Thymus (tissue), 11 donors: ENCODE measurements around the gene ERBB2. TPM values are rescaled to one million over a fixed set of nuclear protein-coding genes. Genes with fewer than 3 reads are reported as not detected.
"Not testable (repeated sequence)": the region's sequence is repeated elsewhere in the genome, so short reads cannot be mapped to it uniquely, and the experiment has no call there.

Source experiments
- DNase-seq, 9 donors: peaks; one replicate each; pipeline ENCODE4 v3.0.0-alpha.2; 2013; ENCODE audit warnings: low spot score in 9 of 9, low read depth in 6 of 9, missing footprints in 1 of 9
- H3K27ac ChIP-seq, 2 donors: one replicate each; pipeline ENCODE4 v1.5.1; 2013; ENCODE audit warnings: control low read depth in 1 of 2, low read depth in 1 of 2, low read length in 1 of 2, mild to moderate bottlenecking in 1 of 2, moderate library complexity in 1 of 2
- H3K27me3 ChIP-seq, 2 donors: one replicate each; pipeline ENCODE4 v1.5.1; 2013; ENCODE audit warnings: low read length in 1 of 2; ENCODE audit not compliant: control insufficient read depth in 2 of 2, insufficient read depth in 1 of 2
- H3K36me3 ChIP-seq, 2 donors: one replicate each; pipeline ENCODE4 v1.5.1; 2013; ENCODE audit warnings: low read length in 1 of 2, mild to moderate bottlenecking in 1 of 2, moderate library complexity in 1 of 2; ENCODE audit not compliant: control insufficient read depth in 2 of 2, insufficient read depth in 2 of 2
- H3K4me1 ChIP-seq, 2 donors: one replicate each; pipeline ENCODE4 v1.5.1; 2013; ENCODE audit warnings: low read length in 2 of 2; ENCODE audit not compliant: control insufficient read depth in 2 of 2, insufficient read depth in 2 of 2
- H3K4me3 ChIP-seq, 2 donors: one replicate each; pipeline ENCODE4 v1.5.1; 2013; ENCODE audit warnings: low read length in 2 of 2, control low read depth in 1 of 2, mild to moderate bottlenecking in 1 of 2
- H3K9me3 ChIP-seq, 2 donors: one replicate each; pipeline ENCODE4 v1.5.1; 2013; ENCODE audit warnings: low read length in 1 of 2, mild to moderate bottlenecking in 1 of 2; ENCODE audit not compliant: control insufficient read depth in 2 of 2, insufficient read depth in 1 of 2
- WGBS: extraction: QIAGEN DNeasy Blood & Tissue Kit; methylation state at CpG from one replicate; pipeline ENCODE4 v1.1.7; 2013; 5-methylcytosine and 5-hydroxymethylcytosine counted together
- polyA plus RNA-seq: library from polyadenylated mRNA; stranded (reverse); fragments of 200-250 nt; gene quantifications from one replicate; pipeline ENCODE4 v1.2.3, GENCODE V29; 2013
- total RNA-seq: library from RNA; stranded (reverse); fragments of 120-200 nt; gene quantifications from one replicate; pipeline ENCODE4 v1.2.4, GENCODE V29; 2013
- donor health status: healthy.

ERBB2 gene
- total and polyA plus RNA-seq, 2 donors: 6.1 to 14.3 TPM

DNA sequence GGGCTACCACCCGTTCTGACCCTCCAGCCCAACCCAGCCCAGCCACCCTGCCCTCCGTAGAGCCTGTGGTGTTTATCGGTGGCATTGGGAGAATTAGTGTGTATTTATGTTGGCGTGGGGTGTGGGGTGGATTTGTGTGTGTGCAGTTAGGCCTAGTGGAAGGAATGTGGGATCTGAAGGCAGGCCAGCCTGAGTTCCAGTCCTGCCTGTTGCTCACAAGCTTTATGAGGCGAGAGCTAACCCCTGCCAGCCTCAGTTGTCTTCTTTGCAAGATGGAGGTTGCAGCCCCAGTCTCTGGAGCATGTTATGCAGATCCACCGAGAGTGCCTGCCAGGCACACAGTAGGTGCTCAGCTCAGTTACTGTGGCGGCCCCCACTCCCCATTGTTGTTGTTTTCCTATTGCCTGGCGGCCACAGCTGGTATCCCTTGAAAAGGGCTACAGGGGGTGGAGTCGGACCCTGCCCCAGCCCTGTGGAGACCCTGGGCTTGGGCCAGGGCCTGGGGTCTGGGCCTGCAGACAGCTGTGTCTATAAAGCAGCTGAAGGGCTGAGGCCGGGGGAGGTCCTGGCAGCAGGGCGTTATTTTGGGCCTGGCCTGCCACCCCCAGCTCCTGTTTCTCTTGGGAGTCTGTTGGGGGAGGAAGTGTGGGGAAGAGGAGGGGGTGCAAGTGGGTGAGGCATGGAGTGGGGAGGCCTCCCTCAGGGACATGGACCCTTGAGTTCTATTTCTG lies 5.1 kb downstream of the ERBB2 start:
- no peak for DNase-seq
- Histone ChIP-seq H3K27me3 (peaks cover 16 to 31% of the 10 kb centered on the region in 2 donors), H3K27ac (no peak overlapping the region), H3K4me1 (peaks cover 6 to 18% of the 10 kb centered on the region in 2 donors), H3K36me3 (no peaks in the 10 kb centered on the region), H3K9me3 (no peaks in the 10 kb centered on the region), H3K4me3 (no peak overlapping the region)
- WGBS: 95% methylated on average over 11 of the region's 11 CpGs

DNA sequence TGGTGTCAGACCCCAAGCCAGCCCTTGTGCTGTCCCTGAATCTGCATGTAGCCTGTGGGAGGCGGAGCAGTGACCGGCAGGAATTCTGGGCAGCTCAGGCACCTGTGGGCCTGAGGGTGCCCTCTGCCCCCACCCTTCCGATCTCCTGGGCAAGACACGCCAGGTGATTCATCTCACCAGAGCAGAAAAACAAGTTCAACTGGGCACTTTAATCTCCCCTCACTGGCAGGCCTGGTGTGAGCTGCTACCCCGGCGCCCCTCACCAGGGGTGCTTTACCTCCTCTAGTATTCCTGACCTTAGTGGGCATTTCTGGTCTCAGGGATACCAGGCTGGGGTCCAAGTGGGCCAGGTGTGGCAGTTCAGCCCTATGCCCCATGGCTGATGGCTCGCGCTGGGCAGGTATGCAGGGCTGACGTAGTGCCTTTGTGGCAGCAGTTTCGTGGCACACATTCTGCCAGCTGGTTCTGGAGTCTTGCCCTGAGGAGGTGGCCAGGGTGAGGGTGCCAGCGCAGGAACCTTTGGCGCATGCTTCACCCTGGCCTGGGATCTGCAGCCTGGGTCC lies 6.0 kb downstream of the ERBB2 start:
- Histone ChIP-seq H3K27ac (no peak overlapping the region), H3K27me3 (peaks cover 8 to 22% of the 10 kb centered on the region in 2 donors), H3K9me3 (no peaks in the 10 kb centered on the region), H3K36me3 (no peaks in the 10 kb centered on the region), H3K4me3 (no peak overlapping the region), H3K4me1 (peaks cover 6 to 21% of the 10 kb centered on the region in 2 donors)
- DNase-seq: no peak
- 97% methylated on average over 12 of the region's 12 CpGs for WGBS

DNA sequence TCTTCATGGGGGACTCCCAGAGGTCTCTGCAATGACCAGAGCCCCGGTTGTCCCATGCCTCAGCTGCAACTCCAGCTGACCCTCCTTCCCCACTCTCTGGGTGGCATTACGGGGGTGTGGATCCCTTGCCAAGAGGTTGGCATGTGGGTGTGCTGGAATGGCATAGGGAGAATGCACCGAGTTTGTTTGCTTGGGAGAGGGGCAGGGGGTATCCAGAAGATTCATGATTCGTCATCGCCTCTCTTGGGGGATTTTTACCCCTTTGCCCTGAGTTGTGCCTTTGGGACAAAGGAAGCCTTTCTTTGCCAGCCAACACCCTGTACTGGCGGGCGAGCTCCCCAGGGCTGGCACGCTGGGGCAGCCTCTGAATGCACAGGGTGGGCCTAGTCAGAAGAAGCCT lies 6.5 kb downstream of the ERBB2 start:
- Histone ChIP-seq H3K4me1 (peaks cover 6 to 21% of the 10 kb centered on the region in 2 donors), H3K36me3 (no peaks in the 10 kb centered on the region), H3K9me3 (no peaks in the 10 kb centered on the region), H3K27me3 (peaks cover 3 to 17% of the 10 kb centered on the region in 2 donors), H3K27ac (no peak overlapping the region), H3K4me3 (no peak overlapping the region)
- 96% methylated on average over 8 of the region's 8 CpGs for WGBS
- no peak for DNase-seq

DNA sequence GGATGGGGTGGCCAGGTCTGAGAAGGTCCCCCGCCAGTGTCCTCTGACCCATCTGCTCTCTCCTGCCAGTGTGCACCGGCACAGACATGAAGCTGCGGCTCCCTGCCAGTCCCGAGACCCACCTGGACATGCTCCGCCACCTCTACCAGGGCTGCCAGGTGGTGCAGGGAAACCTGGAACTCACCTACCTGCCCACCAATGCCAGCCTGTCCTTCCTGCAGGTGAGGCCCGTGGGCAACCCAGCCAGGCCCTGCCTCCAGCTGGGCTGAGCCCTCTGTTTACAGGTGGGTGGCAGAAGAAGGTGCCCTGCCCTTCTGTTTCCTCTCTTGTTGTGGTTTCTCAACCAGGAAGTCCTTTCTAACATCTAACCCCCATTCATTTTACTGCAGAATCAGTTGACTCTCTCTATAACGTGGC lies 7.1 kb downstream of the ERBB2 start:
- DNase-seq: peak in 1 of 9 donors; percentile 23
- Histone ChIP-seq H3K27ac (no peak overlapping the region), H3K4me1 (peaks cover 6 to 21% of the 10 kb centered on the region in 2 donors), H3K4me3 (no peak overlapping the region), H3K27me3 (peaks cover 0 to 11% of the 10 kb centered on the region in 2 donors), H3K9me3 (no peaks in the 10 kb centered on the region), H3K36me3 (no peaks in the 10 kb centered on the region)
- WGBS: 71% methylated on average over 7 of the region's 7 CpGs

DNA sequence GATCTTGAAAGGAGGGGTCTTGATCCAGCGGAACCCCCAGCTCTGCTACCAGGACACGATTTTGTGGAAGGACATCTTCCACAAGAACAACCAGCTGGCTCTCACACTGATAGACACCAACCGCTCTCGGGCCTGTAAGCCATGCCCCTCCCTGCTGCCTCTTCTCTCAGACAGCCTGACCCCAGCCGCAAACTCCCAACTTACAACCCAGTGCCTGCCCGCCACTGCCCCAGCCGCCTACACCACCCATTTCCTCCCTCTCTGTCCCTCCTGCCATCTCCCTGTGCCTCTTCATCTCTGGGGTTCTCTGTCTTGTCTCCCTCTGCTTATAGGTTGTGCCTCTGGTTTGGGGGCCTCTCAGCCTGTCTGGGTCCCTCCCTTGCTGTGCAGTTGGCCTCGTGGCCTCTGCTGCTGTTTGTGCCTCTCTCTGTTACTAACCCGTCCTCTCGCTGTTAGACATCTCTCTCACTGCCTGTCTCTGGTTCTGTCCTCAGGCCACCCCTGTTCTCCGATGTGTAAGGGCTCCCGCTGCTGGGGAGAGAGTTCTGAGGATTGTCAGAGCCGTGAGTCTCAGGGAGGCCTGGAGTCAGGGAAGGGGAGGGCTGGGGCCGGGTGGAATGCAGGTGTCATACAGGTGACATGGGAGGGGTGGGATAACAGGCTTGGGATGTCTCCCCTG lies 9.6 kb downstream of the ERBB2 start:
- H3K4me3 ChIP-seq: no peak overlapping the region
- no peaks in the 10 kb centered on the region for H3K27me3 ChIP-seq
- H3K9me3 ChIP-seq: no peaks in the 10 kb centered on the region
- no peak for DNase-seq
- WGBS: 98% methylated on average over 14 of the region's 14 CpGs
- no peaks in the 10 kb centered on the region for H3K36me3 ChIP-seq
- no peak overlapping the region for H3K27ac ChIP-seq
- H3K4me1 ChIP-seq: peaks cover 6 to 19% of the 10 kb centered on the region in 2 donors

DNA sequence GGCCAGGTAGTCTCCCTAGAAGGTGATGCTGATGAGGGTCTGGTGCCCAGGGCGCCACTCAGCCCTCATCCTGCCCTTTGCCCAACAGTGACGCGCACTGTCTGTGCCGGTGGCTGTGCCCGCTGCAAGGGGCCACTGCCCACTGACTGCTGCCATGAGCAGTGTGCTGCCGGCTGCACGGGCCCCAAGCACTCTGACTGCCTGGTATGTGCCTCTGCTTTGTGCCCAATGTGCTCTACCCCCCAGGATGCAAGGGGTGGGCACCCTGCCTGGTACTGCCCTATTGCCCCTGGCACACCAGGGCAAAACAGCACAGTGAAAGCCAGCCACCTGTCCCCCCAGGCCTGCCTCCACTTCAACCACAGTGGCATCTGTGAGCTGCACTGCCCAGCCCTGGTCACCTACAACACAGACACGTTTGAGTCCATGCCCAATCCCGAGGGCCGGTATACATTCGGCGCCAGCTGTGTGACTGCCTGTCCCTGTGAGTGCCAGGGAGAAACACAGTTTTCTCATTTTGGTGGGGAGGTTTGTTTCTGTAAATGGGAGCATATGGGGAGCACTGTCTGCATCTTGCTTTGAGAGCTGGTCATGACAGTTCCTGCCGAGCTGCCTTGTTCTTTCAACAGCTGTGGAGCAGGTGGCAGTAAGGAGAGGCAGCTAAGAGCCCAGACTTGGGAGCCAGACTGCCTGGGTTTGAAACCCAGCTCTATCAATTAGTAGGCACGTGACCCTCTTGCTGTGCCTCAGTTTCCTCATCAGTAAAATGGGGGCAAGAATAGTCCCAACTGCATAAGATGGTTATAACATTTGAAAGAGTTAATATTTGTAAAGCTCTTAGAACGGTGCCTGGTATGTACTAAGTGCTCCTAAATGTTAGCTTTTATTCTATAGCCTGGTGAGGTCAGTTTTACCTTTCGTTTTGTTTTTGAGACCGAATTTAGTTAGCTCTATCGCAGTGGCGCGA lies 10.4 kb downstream of the ERBB2 start:
- Histone ChIP-seq H3K9me3 (no peaks in the 10 kb centered on the region), H3K27me3 (no peaks in the 10 kb centered on the region), H3K4me1 (peaks cover 6 to 19% of the 10 kb centered on the region in 2 donors), H3K36me3 (no peaks in the 10 kb centered on the region), H3K4me3 (no peak overlapping the region), H3K27ac (no peak overlapping the region)
- DNase-seq: peak in 2 of 9 donors; percentile 25 to 35
- 96% methylated on average over 20 of the region's 20 CpGs for WGBS

DNA sequence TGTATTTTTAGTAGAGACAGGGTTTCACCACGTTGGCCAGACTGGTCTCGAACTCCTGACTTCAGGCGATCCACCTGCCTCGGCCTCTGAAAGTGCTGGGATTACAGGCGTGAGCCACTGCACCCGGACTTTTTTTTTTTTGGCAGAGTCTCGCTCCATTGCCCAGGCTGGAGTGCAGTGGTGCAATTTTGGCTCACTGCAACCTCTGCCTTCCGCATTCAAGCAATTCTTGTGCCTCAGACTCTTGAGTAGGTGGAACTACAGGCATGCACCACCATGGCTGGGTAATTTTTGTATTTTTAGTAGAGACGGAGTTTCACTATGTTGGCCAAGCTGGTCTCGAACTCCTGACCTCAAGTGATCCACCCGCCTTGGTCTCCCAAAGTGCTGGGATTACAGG lies 11.2 kb downstream of the ERBB2 start:
- DNase-seq, H3K27me3 ChIP-seq, H3K4me3 ChIP-seq, H3K27ac ChIP-seq, H3K36me3 ChIP-seq, H3K9me3 ChIP-seq: not testable (repeated sequence)
- 95% methylated on average over 11 of the region's 11 CpGs for WGBS
- peaks cover 6 to 19% of the 10 kb centered on the region in 2 donors for H3K4me1 ChIP-seq

DNA sequence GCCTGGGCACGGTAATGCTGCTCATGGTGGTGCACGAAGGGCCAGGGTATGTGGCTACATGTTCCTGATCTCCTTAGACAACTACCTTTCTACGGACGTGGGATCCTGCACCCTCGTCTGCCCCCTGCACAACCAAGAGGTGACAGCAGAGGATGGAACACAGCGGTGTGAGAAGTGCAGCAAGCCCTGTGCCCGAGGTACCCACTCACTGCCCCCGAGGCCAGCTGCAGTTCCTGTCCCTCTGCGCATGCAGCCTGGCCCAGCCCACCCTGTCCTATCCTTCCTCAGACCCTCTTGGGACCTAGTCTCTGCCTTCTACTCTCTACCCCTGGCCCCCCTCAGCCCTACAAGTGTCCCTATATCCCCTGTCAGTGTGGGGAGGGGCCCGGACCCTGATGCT lies 12.0 kb downstream of the ERBB2 start:
- no peak overlapping the region for H3K27ac ChIP-seq
- no peaks in the 10 kb centered on the region for H3K9me3 ChIP-seq
- H3K27me3 ChIP-seq: no peaks in the 10 kb centered on the region
- WGBS: 97% methylated on average over 10 of the region's 10 CpGs
- DNase-seq: no peak
- peaks cover 6 to 17% of the 10 kb centered on the region in 2 donors for H3K4me1 ChIP-seq
- no peak overlapping the region for H3K4me3 ChIP-seq
- H3K36me3 ChIP-seq: no peaks in the 10 kb centered on the region
